GM19351 (cell line): ENCODE results near the gene MPDZ.

Experiments
- ATAC-seq: cut with Tn5 transposase; IDR thresholded peaks from one replicate; pipeline ENCODE4 v1.9.1; 2021; ENCODE audit warnings: mild to moderate bottlenecking, moderate library complexity; ENCODE audit not compliant: unreplicated experiment

MPDZ gene

DNA sequence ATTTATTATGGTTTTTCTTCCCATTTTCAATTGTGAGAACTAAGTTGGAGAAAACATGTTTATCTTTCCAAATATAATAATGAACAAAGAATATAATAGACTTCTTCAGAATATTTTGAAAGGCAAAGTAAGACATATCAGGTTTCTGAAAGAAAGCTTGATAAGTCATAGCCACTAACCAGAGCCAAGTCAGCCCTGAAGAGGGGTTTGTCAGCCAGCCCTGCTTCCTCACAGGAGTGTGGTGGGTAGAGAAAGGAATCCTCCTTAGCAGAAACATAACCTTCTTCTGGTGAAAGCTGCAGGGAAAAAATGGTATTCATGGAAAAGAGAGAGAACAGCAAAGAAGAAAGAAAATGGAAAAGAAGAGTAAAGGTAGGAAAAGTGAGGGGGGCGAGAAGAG, 93.4 kb downstream of the MPDZ start:
- ATAC-seq, result no peak

DNA sequence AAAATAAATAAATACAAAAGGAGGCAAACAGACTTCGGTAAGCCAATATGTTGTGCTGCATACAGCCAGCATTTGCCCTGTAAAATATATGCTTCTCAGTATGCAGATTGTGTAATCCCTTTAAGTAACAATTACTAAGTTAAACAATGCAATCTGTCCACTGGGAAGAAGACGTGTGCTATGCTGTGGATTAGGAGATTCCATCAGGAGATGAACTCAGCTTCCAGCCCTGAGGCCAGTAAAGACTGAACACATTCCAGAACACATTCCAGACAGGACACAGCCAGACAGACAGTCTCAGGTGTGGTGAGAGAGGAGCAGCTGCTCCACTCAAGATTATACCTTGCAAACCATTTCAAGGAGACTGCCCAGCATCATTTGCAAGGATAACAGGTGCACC, 97.8 kb downstream of the MPDZ start:
- ATAC-seq, result no peak

DNA sequence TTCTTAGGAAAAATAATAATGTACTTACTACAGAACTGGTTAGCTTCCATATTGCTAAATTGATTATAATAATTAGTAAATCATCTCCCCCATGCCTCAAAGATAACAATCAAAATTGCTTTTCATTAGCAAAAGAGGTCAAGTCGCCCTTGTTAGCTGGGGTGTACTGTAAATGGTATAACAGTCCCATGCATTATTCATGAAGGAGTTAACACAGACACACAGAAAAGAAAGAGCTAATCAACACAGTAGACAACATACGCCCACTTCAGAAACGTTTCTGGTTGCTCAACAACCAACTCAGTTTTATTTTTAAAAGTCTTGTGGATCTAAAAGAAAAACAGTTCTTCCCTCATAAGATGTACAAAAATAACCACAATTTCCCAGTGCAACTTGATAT, 100.2 kb downstream of the MPDZ start:
- ATAC-seq, result no peak

DNA sequence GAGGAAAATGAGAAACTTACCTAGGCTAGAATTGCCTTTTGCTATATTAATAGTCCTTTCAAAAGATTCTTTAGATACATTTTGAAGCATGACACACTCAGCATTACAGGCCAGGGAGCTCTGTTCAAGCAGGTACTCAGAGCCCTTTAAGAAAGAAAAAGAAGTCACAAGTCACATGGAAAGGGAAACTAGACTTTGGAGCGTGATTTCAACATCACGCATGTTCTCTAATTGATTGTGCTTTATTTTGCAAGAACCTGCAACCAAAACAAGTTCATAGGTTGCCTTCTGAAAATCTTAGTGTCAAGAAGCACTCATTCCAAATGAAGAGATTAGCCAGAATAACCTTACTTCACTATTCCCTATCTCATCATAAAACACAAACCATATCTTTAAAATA, 103.8 kb downstream of the MPDZ start:
- no peak for ATAC-seq

DNA sequence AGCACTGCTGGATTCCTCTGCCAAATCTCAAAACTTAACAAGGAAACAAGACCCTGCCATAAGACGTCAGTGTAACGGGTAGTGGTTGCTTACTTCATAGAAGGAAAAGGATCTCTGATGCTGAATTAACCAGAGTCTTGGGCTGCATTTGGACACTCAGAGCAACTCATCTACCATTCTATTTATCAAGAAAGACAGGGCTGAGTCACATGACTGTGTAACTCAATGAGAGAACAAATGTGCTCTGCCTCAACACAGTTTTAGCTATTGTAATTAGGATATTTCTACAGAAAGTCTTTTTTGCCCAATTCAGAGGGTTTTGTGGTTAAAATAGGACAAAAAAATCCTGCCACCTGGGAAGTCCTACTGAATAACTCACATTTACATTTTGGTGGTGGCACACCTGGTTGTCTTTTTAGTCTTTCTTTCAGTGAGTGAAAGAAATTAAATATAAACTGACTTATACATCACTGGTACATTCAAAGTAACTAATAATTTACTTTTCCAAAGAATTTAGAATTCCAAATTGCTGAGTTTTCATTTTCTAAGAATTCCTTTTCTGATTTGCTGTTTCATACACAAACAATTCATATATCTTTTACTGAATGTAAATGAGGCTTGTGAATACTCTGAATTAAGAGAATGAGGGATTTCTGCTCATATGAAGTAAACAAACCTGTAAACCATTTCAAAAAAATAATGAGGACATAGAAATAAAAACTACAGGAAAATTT, 104.4 kb downstream of the MPDZ start:
- ATAC-seq, result no peak

DNA sequence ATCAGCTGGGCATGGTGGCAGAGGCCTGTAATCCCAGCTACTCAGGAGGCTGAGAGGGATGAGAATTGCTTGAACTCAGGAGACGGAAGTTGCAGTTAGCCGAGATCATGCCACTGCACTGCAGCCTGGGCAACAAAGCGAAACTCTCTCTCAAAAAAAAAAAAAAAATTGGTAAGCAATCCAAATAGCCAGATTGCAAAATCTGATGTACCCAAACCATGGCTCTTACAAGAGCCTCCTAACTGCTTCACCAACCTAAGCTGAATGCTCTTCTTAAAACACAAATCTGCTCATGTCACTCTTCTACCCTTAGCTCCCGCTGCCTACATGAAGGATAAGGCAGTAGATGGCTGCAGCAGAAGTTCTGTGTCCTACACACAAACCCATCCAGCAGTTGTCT, 105.9 kb downstream of the MPDZ start:
- ATAC-seq, result no peak

DNA sequence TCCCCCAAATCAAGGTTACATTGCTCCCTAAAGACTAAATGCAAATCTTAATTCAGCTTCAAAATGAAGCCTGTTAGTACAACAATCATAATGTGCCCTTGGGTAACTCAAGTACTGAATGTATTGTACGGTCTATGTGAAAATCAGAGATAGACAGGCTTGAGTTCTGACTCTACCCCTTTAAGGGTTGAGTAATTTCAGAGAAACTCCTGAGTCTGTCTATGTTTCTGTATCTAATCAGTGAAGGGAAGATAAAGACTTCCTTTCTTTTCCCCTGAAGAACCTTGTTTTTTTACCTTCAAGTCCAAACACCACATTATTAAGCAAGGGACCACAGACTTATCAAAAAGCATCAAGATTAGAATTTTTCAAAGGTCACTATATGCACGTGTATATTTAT, 108.2 kb downstream of the MPDZ start:
- ATAC-seq, result no peak

DNA sequence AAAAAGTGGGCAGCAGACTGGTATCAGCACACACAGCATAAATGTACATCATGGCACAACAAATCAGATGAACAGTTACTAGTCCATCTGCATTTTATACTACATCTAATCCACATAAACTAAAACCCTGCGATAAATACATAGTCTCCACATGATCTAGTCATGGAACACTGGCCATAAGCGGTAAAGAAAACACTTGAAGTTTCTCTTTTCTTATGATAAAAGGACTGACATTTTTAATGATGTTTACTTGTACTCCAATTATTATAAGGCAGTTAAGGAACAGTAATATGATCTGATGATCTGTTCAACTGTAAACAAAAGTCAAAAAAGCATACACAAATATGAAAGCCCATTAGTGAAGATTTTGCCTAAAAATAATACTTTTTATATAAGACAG, 112.5 kb downstream of the MPDZ start:
- ATAC-seq, result no peak

DNA sequence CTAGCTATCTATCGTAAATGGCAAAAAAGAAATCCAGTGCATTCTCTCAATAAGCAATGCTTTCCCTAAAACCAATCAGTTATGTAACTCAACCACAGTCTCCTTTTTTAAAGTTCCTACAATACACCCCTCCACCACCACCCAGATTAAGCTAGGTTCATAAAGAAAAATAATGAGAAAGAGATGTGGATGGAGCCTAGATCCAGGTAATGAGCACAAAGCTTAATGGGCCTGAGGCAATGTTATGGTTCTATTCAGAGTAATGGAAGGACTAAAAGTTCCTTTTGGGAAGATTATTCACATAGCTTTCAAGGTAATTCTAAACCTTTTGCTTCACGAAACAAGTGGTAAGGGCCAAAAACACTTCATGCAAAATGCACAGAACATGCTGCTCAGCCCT, 113.5 kb downstream of the MPDZ start:
- ATAC-seq, result no peak

DNA sequence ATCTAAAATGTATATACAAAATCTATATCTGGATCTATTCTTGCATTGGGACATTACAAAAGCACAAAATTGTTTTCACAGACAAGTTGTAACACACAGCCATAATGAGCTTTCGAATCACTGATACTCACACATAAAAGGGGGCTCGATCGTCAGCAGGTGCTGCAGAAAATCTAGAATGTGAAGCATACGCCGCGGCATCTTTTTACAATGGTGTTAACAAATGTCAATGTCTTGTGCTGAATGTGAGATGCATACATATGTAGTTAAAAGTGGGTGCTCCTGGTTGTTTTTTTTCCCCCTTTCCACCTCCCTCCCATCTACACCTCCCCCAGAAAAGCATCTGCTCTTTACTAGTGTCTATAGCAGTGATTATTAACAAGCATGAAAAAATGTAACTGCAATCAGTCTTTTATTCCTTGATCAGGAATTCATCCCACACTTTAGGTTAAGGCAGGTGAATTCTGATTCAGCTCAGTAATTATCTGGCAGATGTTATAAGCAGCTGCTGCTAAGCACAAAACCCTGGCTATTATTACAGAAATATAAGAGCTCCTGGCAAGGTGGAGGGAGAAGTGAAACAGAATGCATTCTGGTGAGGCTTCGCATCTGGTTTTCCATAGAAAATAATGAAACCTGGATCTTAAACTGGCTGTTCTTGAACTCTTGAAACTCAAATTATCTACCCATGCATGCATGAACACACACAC, 114.1 kb downstream of the MPDZ start:
- ATAC-seq, result no peak

DNA sequence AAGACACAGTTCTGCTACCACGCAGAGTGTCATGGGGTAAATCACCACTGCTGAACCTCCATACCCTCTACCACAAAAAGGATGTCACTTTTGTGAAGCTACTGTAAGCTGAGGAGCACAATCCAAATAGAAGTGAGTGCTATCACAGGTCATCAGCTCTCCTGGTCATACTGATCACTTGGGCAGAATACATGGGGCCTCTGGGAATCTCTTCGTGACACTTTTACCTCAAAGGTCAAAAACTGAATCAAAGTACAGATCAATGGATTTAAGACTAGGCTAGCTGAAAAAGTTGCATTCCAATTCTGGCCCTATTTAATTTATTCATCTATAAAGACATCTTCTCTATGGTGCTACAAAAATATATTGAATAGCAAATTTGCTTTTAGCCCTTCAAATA, 115.5 kb downstream of the MPDZ start:
- no peak for ATAC-seq

DNA sequence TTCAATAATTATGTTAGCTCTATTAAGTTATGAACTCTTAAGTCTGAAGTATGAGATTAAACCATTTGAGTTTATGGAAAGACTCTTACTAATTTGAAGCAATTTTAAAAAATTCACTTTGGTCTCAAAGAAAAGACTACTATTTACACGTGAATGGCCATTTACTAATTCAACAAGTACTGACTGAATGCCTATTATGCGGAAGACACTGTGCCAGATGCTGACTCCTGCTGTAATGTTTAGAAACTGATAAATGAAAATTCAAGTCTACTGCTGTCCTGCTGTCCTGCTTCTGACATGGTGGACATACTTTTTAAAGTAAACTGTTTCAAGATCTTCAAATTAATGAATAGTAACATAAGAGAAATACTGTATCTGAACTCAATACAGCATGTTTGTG, 116.2 kb downstream of the MPDZ start:
- no peak for ATAC-seq

DNA sequence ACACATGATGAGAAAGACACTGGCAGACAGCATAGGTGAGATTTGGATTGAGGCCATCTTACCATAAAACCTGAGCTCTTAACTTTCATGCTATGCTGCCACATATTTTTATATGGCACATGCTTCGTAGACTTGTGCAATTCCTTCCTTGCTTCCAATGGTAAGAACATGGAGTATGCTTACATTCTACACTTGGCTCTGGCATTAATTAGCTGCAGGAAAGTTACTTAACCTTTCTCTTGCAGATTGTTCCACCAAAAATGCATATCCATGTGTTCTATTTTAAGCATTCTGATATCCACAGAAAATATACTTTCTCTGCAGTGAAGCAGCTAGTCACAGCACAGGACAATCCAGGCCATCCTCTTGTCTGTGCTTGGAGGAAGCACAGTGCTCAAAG, 119.4 kb downstream of the MPDZ start:
- no peak for ATAC-seq

DNA sequence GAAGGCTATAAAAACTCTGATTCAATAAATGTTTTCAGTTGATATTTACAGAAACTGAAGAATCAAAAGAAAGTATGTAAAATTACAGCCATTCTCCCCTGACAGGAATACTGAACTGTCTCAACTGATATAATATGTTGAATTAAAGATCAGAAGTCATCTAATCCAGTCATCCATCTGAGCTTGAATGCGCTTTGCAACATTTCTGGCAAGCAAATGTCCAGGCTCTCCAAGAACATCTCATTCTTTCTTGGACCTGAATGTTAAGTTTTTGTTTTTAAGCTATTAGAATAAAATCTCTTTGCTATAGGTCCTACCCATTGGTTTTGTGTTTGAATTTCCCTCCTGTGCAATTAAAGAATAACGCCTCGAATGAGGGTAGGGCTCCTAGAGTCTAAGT, 120.5 kb downstream of the MPDZ start:
- no peak for ATAC-seq

DNA sequence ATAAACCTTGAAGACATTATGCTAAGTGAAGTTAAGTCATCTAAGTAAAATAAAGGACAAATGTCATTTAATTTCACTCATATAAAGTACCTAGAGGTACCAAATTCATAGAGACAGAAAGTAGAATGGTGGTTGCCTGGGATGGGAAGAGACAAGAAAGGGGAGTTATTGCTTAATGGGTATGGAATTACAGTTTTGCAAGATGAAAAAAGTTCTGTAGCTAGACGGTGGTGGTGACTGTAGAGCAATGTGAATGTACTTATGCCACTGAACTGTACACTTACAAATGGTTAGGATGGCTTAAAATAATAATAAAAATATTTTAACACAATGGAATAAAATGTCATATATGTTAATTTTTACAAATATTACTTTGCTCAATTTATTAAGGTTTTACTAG, 128.0 kb downstream of the MPDZ start:
- ATAC-seq, result no peak

DNA sequence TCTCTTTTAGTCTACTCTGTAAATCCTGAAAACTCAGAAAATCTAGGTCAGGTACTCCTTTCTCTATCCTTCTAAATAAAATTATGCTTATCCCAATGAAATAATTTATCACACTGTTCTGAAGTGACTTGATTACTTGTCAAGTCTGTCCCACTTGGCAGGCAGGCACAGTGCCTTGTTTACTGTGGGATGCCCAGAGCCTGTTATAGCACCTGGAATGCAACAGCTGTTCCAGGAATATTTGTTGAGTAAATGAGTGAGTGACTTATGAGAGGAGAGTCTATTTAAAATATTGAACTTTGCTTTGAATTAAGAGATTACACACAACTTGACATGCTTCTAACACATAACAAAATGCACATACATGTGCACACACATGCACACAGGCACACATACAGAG, 130.0 kb downstream of the MPDZ start:
- no peak for ATAC-seq

DNA sequence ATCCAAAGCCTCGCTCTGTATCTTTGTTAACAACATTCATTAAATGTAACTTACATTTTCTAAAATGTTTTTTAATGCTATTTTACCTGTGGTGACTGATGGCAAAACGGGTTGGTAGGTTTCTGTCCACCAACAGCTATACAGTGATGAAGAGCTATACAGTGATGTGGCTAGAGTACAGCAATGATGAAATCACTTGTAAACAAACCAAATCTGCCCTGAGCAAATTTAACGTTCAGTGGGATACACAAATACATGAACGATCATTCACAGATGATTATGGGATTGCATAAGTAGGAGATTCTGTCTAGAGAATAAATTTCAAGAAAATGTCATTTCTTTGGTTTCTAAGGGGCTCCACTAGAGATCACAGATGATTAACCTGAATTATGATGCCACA, 132.7 kb downstream of the MPDZ start:
- no peak for ATAC-seq

DNA sequence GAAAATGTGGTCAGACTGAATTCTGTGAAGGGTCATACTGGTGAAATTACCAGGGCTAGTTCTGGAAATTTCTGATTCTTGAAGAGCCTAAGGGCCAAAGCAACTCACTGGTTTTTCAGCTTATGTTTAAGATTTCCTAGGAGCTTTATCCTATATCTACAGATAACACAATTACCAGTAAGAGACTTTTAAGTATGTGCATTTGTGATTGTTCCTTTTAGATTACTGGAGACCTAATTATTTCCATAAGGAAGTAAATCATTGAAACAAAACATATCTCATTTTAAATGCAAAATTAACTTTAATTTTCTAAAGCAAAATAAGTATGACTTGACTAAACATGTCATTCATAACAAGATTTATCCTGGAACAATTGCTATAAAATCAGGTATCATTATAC, 134.2 kb downstream of the MPDZ start:
- ATAC-seq, result no peak

DNA sequence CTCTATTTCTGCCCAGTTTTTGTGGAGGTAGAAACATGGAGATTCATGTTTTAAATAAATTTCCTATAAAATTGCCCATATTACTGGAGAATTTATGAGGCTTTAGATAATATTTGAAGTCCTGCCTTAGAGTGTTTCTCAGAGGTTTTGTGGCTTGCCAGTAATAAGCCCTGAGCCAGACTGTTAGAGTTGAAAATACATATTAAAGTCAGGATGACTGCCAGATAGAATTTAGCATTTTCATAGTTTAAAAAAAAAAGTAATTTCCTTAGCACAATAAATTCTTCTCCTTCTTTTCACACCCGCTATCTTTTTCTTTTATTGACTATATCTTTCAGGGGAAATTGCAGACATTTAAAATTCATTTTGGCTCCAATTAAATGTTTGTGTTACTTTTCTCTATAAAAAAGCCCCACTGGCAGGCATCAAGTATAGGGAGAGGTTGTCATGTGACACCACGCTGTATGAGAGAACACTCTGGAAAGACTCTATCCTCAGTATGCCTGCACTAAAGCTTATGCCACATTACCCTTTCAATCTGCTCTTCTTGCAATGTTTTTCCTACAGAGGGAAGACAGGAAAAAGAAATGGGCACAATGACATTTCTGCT, 135.2 kb downstream of the MPDZ start:
- no peak for ATAC-seq

DNA sequence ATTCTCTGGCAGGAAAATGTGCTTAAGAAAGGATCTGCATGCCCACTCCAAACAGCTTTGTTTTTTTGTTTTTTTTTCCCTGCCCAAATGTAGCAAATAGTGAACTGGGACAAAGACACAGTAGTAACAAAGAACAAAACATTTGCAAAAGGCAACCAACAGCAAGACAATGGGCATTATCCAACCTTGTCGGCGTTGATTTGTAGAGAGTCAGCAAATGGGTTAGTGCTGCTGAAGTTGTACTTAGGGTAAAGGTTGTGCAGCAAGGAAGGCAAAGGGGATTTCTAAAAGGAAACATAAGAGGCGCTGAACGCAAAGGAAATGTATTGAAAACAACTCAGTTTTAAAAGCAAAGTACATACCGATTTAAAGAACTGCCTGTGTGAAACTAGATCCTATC, 136.2 kb downstream of the MPDZ start:
- ATAC-seq, result no peak

DNA sequence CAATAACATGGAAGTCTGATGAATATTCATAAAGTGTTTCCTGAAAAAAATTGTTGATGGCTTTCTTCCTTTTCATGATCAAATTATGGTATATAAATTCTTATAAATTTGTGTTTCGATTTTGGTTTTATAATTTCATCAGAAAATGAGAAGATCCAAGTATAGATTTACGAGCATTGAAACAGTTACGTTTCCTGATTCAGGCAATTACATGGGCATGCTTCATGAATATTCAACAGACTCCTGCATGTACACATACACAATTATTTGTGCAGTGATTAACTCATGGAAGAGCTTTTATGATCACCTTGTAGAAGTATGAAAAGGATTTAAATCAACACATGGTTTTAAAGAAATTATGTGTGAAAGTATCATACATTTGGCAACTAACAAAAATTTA, 136.7 kb downstream of the MPDZ start:
- ATAC-seq, result no peak

DNA sequence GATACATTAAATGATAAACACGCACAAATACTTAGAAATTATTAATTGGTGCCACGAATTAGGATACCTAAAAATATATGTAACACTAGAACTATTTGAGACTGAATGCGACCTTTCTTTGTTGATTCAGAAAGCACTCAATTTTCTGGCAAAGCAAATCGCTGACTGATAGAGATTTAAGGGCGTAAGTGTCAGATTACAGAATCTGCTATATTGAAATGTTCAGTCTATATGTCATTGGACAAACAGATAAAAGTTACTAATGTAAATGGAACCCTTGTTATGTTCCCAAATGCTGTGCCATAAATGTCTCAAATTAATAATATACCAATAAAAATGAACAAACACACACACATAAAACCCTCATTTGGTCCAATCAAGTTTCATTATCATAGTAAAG, 137.9 kb downstream of the MPDZ start:
- no peak for ATAC-seq
